ENCODE results near the gene EMILIN1. TPM values are rescaled to one million over a fixed set of nuclear protein-coding genes. Genes with fewer than 3 reads are reported as not detected.

The EMILIN1 gene
- total and polyA plus RNA-seq, 10 of the 15 experiments (the other 5 are each of a cell fraction or from before 2014, with no cell fraction given), result 0.01 to 2.3 (median 1.2) TPM; not detected in 2

GRCh38 chr2:27032495-27033252 is 45.7 kb upstream of the EMILIN1 start, which contains the start of gene TMEM214 (continued):
- TF ChIP-seq RELB (IDR thresholded peaks at IDR 0.05; ENCODE audit: low read depth) (peak; percentile 33; the same call in 1 of the 2 replicates), YBX1 (IDR thresholded peaks at IDR 0.05) (no peak), TARDBP (IDR thresholded peaks at IDR 0.05; ENCODE audit: borderline replicate concordance) (peak; percentile 70; the same call in 1 of the 2 replicates), PKNOX1 (IDR thresholded peaks at IDR 0.05) (peak; percentile 85), PAX5 (IDR thresholded peaks at IDR 0.05; ENCODE audit: borderline replicate concordance, low read depth, low read length) (0 out of 2 replicates have a peak, but pooled peaks have one; percentile 14), JUNB (IDR thresholded peaks at IDR 0.05) (no peak), RUNX3 (IDR thresholded peaks at IDR 0.05; ENCODE audit: low read length) (peak; percentile 45), CREM (IDR thresholded peaks at IDR 0.05; ENCODE audit: low read depth) (peak; percentile 73), STAT1 (conservative IDR thresholded peaks at IDR 0.05) (0 out of 2 replicates have a peak, but pooled peaks have one; percentile 6), SIX5 (IDR thresholded peaks at IDR 0.05; ENCODE audit: low read depth, low read length, severe bottlenecking) (peak; percentile 85), CEBPB (IDR thresholded peaks at IDR 0.05; ENCODE audit: borderline replicate concordance in 1 of 2, low read depth in 2 of 2, low read length in 2 of 2) (no peak), POLR2AphosphoS5 (IDR thresholded peaks at IDR 0.05; ENCODE audit: low read length) (peak; percentile 57; the same call in 1 of the 2 replicates), BHLHE40 (IDR thresholded peaks at IDR 0.05; ENCODE audit: borderline replicate concordance in 1 of 2, low read depth in 2 of 2, low read length in 1 of 2) (peak in 1 of 2 experiments; percentile 34; a peak in 2 of 4 replicates), NRF1 (conservative IDR thresholded peaks at IDR 0.05; ENCODE audit: low read depth, low read length) (peak; percentile 33; the same call in 1 of the 2 replicates)
- TF ChIP-seq, protein P1, sequence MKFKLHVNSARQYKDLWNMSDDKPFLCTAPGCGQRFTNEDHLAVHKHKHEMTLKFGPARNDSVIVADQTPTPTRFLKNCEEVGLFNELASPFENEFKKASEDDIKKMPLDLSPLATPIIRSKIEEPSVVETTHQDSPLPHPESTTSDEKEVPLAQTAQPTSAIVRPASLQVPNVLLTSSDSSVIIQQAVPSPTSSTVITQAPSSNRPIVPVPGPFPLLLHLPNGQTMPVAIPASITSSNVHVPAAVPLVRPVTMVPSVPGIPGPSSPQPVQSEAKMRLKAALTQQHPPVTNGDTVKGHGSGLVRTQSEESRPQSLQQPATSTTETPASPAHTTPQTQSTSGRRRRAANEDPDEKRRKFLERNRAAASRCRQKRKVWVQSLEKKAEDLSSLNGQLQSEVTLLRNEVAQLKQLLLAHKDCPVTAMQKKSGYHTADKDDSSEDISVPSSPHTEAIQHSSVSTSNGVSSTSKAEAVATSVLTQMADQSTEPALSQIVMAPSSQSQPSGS (IDR thresholded peaks at IDR 0.05; ENCODE audit: low read length), result no peak
- TF ChIP-seq, protein P2, sequence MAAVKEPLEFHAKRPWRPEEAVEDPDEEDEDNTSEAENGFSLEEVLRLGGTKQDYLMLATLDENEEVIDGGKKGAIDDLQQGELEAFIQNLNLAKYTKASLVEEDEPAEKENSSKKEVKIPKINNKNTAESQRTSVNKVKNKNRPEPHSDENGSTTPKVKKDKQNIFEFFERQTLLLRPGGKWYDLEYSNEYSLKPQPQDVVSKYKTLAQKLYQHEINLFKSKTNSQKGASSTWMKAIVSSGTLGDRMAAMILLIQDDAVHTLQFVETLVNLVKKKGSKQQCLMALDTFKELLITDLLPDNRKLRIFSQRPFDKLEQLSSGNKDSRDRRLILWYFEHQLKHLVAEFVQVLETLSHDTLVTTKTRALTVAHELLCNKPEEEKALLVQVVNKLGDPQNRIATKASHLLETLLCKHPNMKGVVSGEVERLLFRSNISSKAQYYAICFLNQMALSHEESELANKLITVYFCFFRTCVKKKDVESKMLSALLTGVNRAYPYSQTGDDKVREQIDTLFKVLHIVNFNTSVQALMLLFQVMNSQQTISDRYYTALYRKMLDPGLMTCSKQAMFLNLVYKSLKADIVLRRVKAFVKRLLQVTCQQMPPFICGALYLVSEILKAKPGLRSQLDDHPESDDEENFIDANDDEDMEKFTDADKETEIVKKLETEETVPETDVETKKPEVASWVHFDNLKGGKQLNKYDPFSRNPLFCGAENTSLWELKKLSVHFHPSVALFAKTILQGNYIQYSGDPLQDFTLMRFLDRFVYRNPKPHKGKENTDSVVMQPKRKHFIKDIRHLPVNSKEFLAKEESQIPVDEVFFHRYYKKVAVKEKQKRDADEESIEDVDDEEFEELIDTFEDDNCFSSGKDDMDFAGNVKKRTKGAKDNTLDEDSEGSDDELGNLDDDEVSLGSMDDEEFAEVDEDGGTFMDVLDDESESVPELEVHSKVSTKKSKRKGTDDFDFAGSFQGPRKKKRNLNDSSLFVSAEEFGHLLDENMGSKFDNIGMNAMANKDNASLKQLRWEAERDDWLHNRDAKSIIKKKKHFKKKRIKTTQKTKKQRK (IDR thresholded peaks at IDR 0.05; ENCODE audit: low read depth, low read length), result no peak
- TF ChIP-seq, protein P3, sequence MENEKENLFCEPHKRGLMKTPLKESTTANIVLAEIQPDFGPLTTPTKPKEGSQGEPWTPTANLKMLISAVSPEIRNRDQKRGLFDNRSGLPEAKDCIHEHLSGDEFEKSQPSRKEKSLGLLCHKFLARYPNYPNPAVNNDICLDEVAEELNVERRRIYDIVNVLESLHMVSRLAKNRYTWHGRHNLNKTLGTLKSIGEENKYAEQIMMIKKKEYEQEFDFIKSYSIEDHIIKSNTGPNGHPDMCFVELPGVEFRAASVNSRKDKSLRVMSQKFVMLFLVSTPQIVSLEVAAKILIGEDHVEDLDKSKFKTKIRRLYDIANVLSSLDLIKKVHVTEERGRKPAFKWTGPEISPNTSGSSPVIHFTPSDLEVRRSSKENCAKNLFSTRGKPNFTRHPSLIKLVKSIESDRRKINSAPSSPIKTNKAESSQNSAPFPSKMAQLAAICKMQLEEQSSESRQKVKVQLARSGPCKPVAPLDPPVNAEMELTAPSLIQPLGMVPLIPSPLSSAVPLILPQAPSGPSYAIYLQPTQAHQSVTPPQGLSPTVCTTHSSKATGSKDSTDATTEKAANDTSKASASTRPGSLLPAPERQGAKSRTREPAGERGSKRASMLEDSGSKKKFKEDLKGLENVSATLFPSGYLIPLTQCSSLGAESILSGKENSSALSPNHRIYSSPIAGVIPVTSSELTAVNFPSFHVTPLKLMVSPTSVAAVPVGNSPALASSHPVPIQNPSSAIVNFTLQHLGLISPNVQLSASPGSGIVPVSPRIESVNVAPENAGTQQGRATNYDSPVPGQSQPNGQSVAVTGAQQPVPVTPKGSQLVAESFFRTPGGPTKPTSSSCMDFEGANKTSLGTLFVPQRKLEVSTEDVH (IDR thresholded peaks at IDR 0.05; ENCODE audit: low read depth, partially characterized antibody), result peak; percentile 28

All from GM12878 (cell line).